ENCODE data around the gene SLC12A3.

DNA sequence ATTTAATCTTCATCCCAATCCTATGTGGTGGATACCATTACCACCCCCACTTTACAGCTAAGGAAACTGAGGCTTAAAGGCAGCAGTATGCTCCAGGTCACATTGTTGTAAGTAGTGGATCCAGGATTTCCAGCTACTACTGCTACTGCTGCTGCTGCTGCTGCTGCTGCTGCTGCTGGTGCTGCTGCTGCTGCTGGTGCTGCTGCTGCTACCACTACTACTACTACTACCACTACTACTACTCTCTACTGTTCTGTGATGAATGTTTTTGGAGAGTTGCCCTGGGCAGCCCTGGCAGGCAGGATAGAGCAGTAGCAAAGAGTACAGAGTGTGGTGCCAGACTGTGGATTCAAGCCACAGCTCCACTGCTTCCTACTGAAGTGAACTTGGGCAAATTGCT lies 49.3 kb upstream of the SLC12A3 start:
- TF ChIP-seq ESRRA (IDR thresholded peaks at IDR 0.05; ENCODE audit: borderline replicate concordance, low read length) (no peak), MAZ (IDR thresholded peaks at IDR 0.05; ENCODE audit: borderline replicate concordance, low read depth, low read length) (no peak), RARB (CRISPR knock-in tag; IDR thresholded peaks at IDR 0.05) (no peak), ZNF302 (CRISPR knock-in tag; IDR thresholded peaks at IDR 0.05) (no peak), EP300 (IDR thresholded peaks at IDR 0.05) (no peak)
- TF ChIP-seq, protein P1, sequence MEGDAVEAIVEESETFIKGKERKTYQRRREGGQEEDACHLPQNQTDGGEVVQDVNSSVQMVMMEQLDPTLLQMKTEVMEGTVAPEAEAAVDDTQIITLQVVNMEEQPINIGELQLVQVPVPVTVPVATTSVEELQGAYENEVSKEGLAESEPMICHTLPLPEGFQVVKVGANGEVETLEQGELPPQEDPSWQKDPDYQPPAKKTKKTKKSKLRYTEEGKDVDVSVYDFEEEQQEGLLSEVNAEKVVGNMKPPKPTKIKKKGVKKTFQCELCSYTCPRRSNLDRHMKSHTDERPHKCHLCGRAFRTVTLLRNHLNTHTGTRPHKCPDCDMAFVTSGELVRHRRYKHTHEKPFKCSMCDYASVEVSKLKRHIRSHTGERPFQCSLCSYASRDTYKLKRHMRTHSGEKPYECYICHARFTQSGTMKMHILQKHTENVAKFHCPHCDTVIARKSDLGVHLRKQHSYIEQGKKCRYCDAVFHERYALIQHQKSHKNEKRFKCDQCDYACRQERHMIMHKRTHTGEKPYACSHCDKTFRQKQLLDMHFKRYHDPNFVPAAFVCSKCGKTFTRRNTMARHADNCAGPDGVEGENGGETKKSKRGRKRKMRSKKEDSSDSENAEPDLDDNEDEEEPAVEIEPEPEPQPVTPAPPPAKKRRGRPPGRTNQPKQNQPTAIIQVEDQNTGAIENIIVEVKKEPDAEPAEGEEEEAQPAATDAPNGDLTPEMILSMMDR (IDR thresholded peaks at IDR 0.05), result no peak

All from A549 (cell line).